Measurements from ENCODE around the gene IFFO2.

IFFO2 gene

GRCh38 chr1:18886003-18886335, 70.5 kb downstream of the IFFO2 start:
- no peak for DNase-seq (ENCODE audit: low read depth)
- no peak overlapping the region for H3K4me3 ChIP-seq (ENCODE audit: low read depth, low read length)
- no peak for TF ChIP-seq CTCF (IDR thresholded peaks at IDR 0.05; ENCODE audit: insufficient read depth, low read depth, low read length, missing control alignments)

GRCh38 chr1:18885311-18886002, 71.0 kb downstream of the IFFO2 start:
- no peak for TF ChIP-seq CTCF (IDR thresholded peaks at IDR 0.05; ENCODE audit: insufficient read depth, low read depth, low read length, missing control alignments)
- no peak overlapping the region for H3K4me3 ChIP-seq (ENCODE audit: low read depth, low read length)
- no peak for DNase-seq (ENCODE audit: low read depth)

GRCh38 chr1:18884727-18885126, 71.7 kb downstream of the IFFO2 start:
- TF ChIP-seq CTCF (IDR thresholded peaks at IDR 0.05; ENCODE audit: insufficient read depth, low read depth, low read length, missing control alignments) = no peak
- no peak overlapping the region for H3K4me3 ChIP-seq (ENCODE audit: low read depth, low read length)
- no peak for DNase-seq (ENCODE audit: low read depth)

- DNase-seq (ENCODE audit: low read depth) = no peak
- H3K4me3 ChIP-seq (ENCODE audit: low read depth, low read length) = no peak overlapping the region
- no peak for TF ChIP-seq CTCF (IDR thresholded peaks at IDR 0.05; ENCODE audit: insufficient read depth, low read depth, low read length, missing control alignments)
Measured at GRCh38 chr1:18884419-18884717, 72.1 kb downstream of the IFFO2 start.

GRCh38 chr1:18883636-18884418, 72.6 kb downstream of the IFFO2 start:
- H3K4me3 ChIP-seq (ENCODE audit: low read depth, low read length) = no peak overlapping the region
- peak; percentile 93 for TF ChIP-seq CTCF (IDR thresholded peaks at IDR 0.05; ENCODE audit: insufficient read depth, low read depth, low read length, missing control alignments)
- peak; percentile 75 for DNase-seq (ENCODE audit: low read depth)

GRCh38 chr1:18883079-18883478, 73.4 kb downstream of the IFFO2 start:
- H3K4me3 ChIP-seq (ENCODE audit: low read depth, low read length) = no peak overlapping the region
- no peak for DNase-seq (ENCODE audit: low read depth)
- no peak for TF ChIP-seq CTCF (IDR thresholded peaks at IDR 0.05; ENCODE audit: insufficient read depth, low read depth, low read length, missing control alignments)

- no peak overlapping the region for H3K4me3 ChIP-seq (ENCODE audit: low read depth, low read length)
- no peak for TF ChIP-seq CTCF (IDR thresholded peaks at IDR 0.05; ENCODE audit: insufficient read depth, low read depth, low read length, missing control alignments)
- DNase-seq (ENCODE audit: low read depth) = no peak
Measured at GRCh38 chr1:18882486-18882885, 74.0 kb downstream of the IFFO2 start.
